NCI-H526 treated with DMSO at 0.1 percent for 48 hours (cell line): Measurements from ENCODE around the gene TNK2.

ENCODE experiments used
- DNase-seq: peaks from one replicate; lab custom pipeline; 2025; lab: John Stamatoyannopoulos, UW

The TNK2 gene

GRCh38 chr3:195899701-195900435 lies 8.5 kb downstream of the TNK2 start:
- no peak for DNase-seq

GRCh38 chr3:195897853-195898415 lies 10.4 kb downstream of the TNK2 start:
- no peak for DNase-seq

- no peak for DNase-seq
Observed at GRCh38 chr3:195897081-195897852, 11.1 kb downstream of the TNK2 start.

- no peak for DNase-seq
Observed at GRCh38 chr3:195896361-195897080, 11.8 kb downstream of the TNK2 start.

GRCh38 chr3:195895861-195896360 lies 12.4 kb downstream of the TNK2 start:
- DNase-seq, result no peak

GRCh38 chr3:195895078-195895860 lies 13.1 kb downstream of the TNK2 start:
- DNase-seq, result no peak

GRCh38 chr3:195893916-195894465 lies 14.4 kb downstream of the TNK2 start:
- no peak for DNase-seq

- DNase-seq, result no peak
Observed at GRCh38 chr3:195893516-195893915, 14.8 kb downstream of the TNK2 start.

- no peak for DNase-seq
Observed at GRCh38 chr3:195893044-195893395, 15.3 kb downstream of the TNK2 start.

GRCh38 chr3:195892105-195893043 lies 16.0 kb downstream of the TNK2 start:
- no peak for DNase-seq

- no peak for DNase-seq
Observed at GRCh38 chr3:195891431-195892104, 16.8 kb downstream of the TNK2 start.

- no peak for DNase-seq
Observed at GRCh38 chr3:195889870-195890295, 18.5 kb downstream of the TNK2 start.

- no peak for DNase-seq
Observed at GRCh38 chr3:195888981-195889869, 19.1 kb downstream of the TNK2 start.

- no peak for DNase-seq
Observed at GRCh38 chr3:195888311-195888761, 20.0 kb downstream of the TNK2 start.

GRCh38 chr3:195887670-195888069 lies 20.7 kb downstream of the TNK2 start:
- DNase-seq, result no peak

- no peak for DNase-seq
Observed at GRCh38 chr3:195886181-195887141, 21.9 kb downstream of the TNK2 start.
